CD8-positive, alpha-beta memory T cell (primary cell): ENCODE data around the gene NUP188. TPM values are rescaled to one million over a fixed set of nuclear protein-coding genes. Genes with fewer than 3 reads are reported as not detected.
A peak's percentile ranks its signal among the peaks of the same experiment; 100 is the strongest.

ENCODE experiments used
- CTCF ChIA-PET: fragments of 350-600 bp; sonication (Branson Sonifier 250); formaldehyde crosslinking; loops from one replicate; lab custom pipeline; 2021; ENCODE audit warnings: antibody characterized with exemption; lab: Charles Lee
- POLR2A ChIA-PET: fragments of 350-600 bp; sonication (Branson Sonifier 250); formaldehyde crosslinking; loops from one replicate; lab custom pipeline; 2021; ENCODE audit warnings: antibody characterized with exemption; lab: Charles Lee
- DNase-seq, 5 donors: peaks; one replicate each; pipeline versions ENCODE4 v3.0.0 to v3.0.0-alpha.2; 2020 to 2022; ENCODE audit warnings: mixed read lengths in 1 of 5
- H3K27ac ChIP-seq: one replicate; pipeline ENCODE4 v1.7.0; 2013; ENCODE audit warnings: low read depth, mild to moderate bottlenecking, low read length, moderate library complexity
- H3K27me3 ChIP-seq: 2 replicates; pipeline ENCODE4 v1.7.0; 2013; ENCODE audit warnings: low read length, mild to moderate bottlenecking; ENCODE audit not compliant: insufficient read depth, poor library complexity, severe bottlenecking
- H3K36me3 ChIP-seq: 2 replicates; pipeline ENCODE4 v1.7.0; 2013; ENCODE audit warnings: mild to moderate bottlenecking, low read length, moderate library complexity; ENCODE audit not compliant: insufficient read depth
- H3K4me1 ChIP-seq: 2 replicates; pipeline ENCODE4 v1.7.0; 2013; ENCODE audit warnings: mild to moderate bottlenecking, low read length, moderate library complexity; ENCODE audit not compliant: insufficient read depth
- H3K4me3 ChIP-seq: 2 replicates; pipeline ENCODE4 v1.7.0; 2013; ENCODE audit warnings: mild to moderate bottlenecking, low read length
- H3K9me3 ChIP-seq: 2 replicates; pipeline ENCODE4 v1.7.0; 2013; ENCODE audit warnings: mild to moderate bottlenecking, low read length
- H3K27ac Mint-ChIP-seq, 8 donors: one replicate each; pipeline ENCODE4 v1.8.0; 2020 to 2021; ENCODE audit warnings: mixed read lengths in 8 of 8, mild to moderate bottlenecking in 6 of 8, inconsistent platforms in 3 of 8, moderate library complexity in 3 of 8
- H3K27me3 Mint-ChIP-seq, 2 donors: one replicate each; pipeline ENCODE4 v1.8.0; 2020 to 2021; ENCODE audit warnings: mixed read lengths in 2 of 2, mild to moderate bottlenecking in 1 of 2, moderate library complexity in 1 of 2
- H3K36me3 Mint-ChIP-seq, 3 donors: one replicate each; pipeline ENCODE4 v1.8.0; 2020 to 2021; ENCODE audit warnings: mixed read lengths in 3 of 3, inconsistent platforms in 1 of 3, mild to moderate bottlenecking in 1 of 3
- H3K4me1 Mint-ChIP-seq, 3 donors: one replicate each; pipeline ENCODE4 v1.8.0; 2020 to 2021; ENCODE audit warnings: mixed read lengths in 3 of 3, inconsistent platforms in 1 of 3, mild to moderate bottlenecking in 1 of 3
- H3K4me3 Mint-ChIP-seq, 7 donors: one replicate each; pipeline ENCODE4 v1.8.0; 2020 to 2021; ENCODE audit warnings: mixed read lengths in 7 of 7, mild to moderate bottlenecking in 6 of 7, moderate library complexity in 4 of 7, inconsistent platforms in 2 of 7
- H3K9me3 Mint-ChIP-seq, 5 donors: one replicate each; pipeline ENCODE4 v1.8.0; 2020 to 2022; ENCODE audit warnings: mixed read lengths in 5 of 5, mild to moderate bottlenecking in 3 of 5, moderate library complexity in 2 of 5, inconsistent platforms in 1 of 5
- polyA plus RNA-seq: library from polyadenylated mRNA; unstranded; fragments of 300-500 nt; fragmentation: Illumina TruSeq; gene quantifications from one replicate; pipeline ENCODE4 v1.2.3, GENCODE V29; 2021
- total RNA-seq, 2 experiments: library from RNA; stranded (reverse); gene quantifications; one replicate each; pipeline ENCODE4 v1.2.3, GENCODE V29; 2021

Gene NUP188
- total RNA-seq = 100 to 1,000 TPM; 144 to 150 TPM
- 41.3 TPM for polyA plus RNA-seq

- H3K4me1 Mint-ChIP-seq = peaks cover 22 to 46% (median 45%) of the 10 kb centered on the region in 3 donors
- ChIA-PET POLR2A (interaction anchor here (0.5 to 0.6 kb wide), 2 partner anchors 72 to 148 kb away, joined by 3 to 7 read pairs; no protein-coding TSS in a partner anchor), CTCF (interaction anchor here (0.6 to 1.3 kb wide), 4 partner anchors 13 to 1517 kb away, joined by 3 to 4 read pairs (median 3); partner anchors contain the start of gene ENDOG)
- H3K27ac Mint-ChIP-seq = peak within 1 kb of the TSS; percentile 95 to 99 (median 98)
- peak within 1 kb of the TSS; percentile 88 to 99 (median 98) for H3K4me3 Mint-ChIP-seq
- Histone ChIP-seq H3K4me1 (peaks cover 20% of the 10 kb centered on the region), H3K27ac (peak within 1 kb of the TSS; percentile 86), H3K9me3 (no peaks in the 10 kb centered on the region), H3K27me3 (no peaks in the 10 kb centered on the region), H3K36me3 (no peaks in the 10 kb centered on the region), H3K4me3 (peak within 1 kb of the TSS; percentile 93)
- DNase-seq = peak; percentile 96 to 99 (median 98)
- H3K27me3 Mint-ChIP-seq = no peaks in the 10 kb centered on the region
- no peaks in the 10 kb centered on the region for H3K9me3 Mint-ChIP-seq
- peaks cover 0 to 40% (median 2%) of the 10 kb centered on the region in 3 donors for H3K36me3 Mint-ChIP-seq
Observed at GRCh38 chr9:128947527-128948301, at the start of gene NUP188, which contains the start of gene DOLK. Gene NUP188 (plus strand): TSS chr9:128947699. CDS start chr9:128947720, 21 bp downstream. Gene DOLK (minus strand): TSS chr9:128947603. CDS start chr9:128947303, 300 bp downstream.

GRCh38 chr9:128898382-128898781 is 49.1 kb upstream of the NUP188 start:
- Histone ChIP-seq H3K27me3 (no peaks in the 10 kb centered on the region), H3K36me3 (peaks cover 14% of the 10 kb centered on the region), H3K27ac (no peak overlapping the region), H3K9me3 (no peaks in the 10 kb centered on the region), H3K4me3 (peak overlapping the region; percentile 10), H3K4me1 (peaks cover 99% of the 10 kb centered on the region)
- no peaks in the 10 kb centered on the region for H3K27me3 Mint-ChIP-seq
- no peaks in the 10 kb centered on the region for H3K9me3 Mint-ChIP-seq
- peaks cover 0 to 29% (median 9%) of the 10 kb centered on the region in 3 donors for H3K36me3 Mint-ChIP-seq
- ChIA-PET CTCF (interaction anchor here (1.2 kb wide), 1 partner anchor 29 kb away, joined by 3 read pairs; no protein-coding TSS in a partner anchor), POLR2A (interaction anchor here (0.7 kb wide), 1 partner anchor 908 kb away, joined by 3 read pairs; no protein-coding TSS in a partner anchor)
- DNase-seq = no peak
- peak overlapping the region; percentile 74 to 98 (median 92) for H3K27ac Mint-ChIP-seq
- H3K4me1 Mint-ChIP-seq = peaks cover 67 to 88% (median 81%) of the 10 kb centered on the region in 3 donors
- peak overlapping the region in 4 of 7 donors; percentile 16 to 52 (median 38) for H3K4me3 Mint-ChIP-seq

- Mint-ChIP-seq H3K27ac (peak overlapping the region; percentile 91 to 98 (median 94)), H3K36me3 (peaks cover 0 to 25% (median 7%) of the 10 kb centered on the region in 3 donors), H3K4me1 (peaks cover 66 to 89% (median 81%) of the 10 kb centered on the region in 3 donors), H3K4me3 (peak overlapping the region; percentile 10 to 64 (median 57)), H3K27me3 (no peaks in the 10 kb centered on the region), H3K9me3 (no peaks in the 10 kb centered on the region)
- Histone ChIP-seq H3K27me3 (no peaks in the 10 kb centered on the region), H3K4me3 (peak overlapping the region; percentile 10), H3K4me1 (peaks cover 98% of the 10 kb centered on the region), H3K36me3 (peaks cover 10% of the 10 kb centered on the region), H3K9me3 (no peaks in the 10 kb centered on the region), H3K27ac (peak overlapping the region; percentile 35)
- ChIA-PET CTCF (interaction anchor here (2.2 kb wide), 1 partner anchor 29 kb away, joined by 6 read pairs; no protein-coding TSS in a partner anchor), POLR2A (no interaction called here)
- DNase-seq = no peak
Observed at GRCh38 chr9:128898845-128899565, 48.5 kb upstream of the NUP188 start.

GRCh38 chr9:128899566-128900322 is 47.8 kb upstream of the NUP188 start:
- Mint-ChIP-seq H3K27ac (peak overlapping the region; percentile 91 to 98 (median 94)), H3K4me1 (peaks cover 68 to 89% (median 80%) of the 10 kb centered on the region in 3 donors), H3K4me3 (peak overlapping the region; percentile 50 to 65 (median 61)), H3K9me3 (no peaks in the 10 kb centered on the region), H3K27me3 (no peaks in the 10 kb centered on the region), H3K36me3 (peaks cover 0 to 25% (median 7%) of the 10 kb centered on the region in 3 donors)
- peaks cover 94% of the 10 kb centered on the region for H3K4me1 ChIP-seq
- no peaks in the 10 kb centered on the region for H3K9me3 ChIP-seq
- no peaks in the 10 kb centered on the region for H3K27me3 ChIP-seq
- ChIA-PET POLR2A (interaction anchor here (0.7 kb wide), 1 partner anchor 210 kb away, joined by 3 read pairs; no protein-coding TSS in a partner anchor), CTCF (interaction anchor here (2.2 to 5.4 kb wide), 2 partner anchors 18 to 29 kb away, joined by 6 to 28 read pairs; partner anchors contain the start of genes KYAT1 and LRRC8A)
- peaks cover 10% of the 10 kb centered on the region for H3K36me3 ChIP-seq
- peak in 1 of 5 donors; percentile 44 for DNase-seq
- peak overlapping the region; percentile 35 for H3K27ac ChIP-seq
- H3K4me3 ChIP-seq = no peak overlapping the region

GRCh38 chr9:128901379-128901778 is 46.1 kb upstream of the NUP188 start:
- peak overlapping the region; percentile 63 for H3K4me3 ChIP-seq
- H3K4me1 ChIP-seq = peaks cover 78% of the 10 kb centered on the region
- H3K27ac Mint-ChIP-seq = peak overlapping the region in 7 of 8 donors; percentile 91 to 99 (median 98)
- no peak overlapping the region for H3K27ac ChIP-seq
- no peaks in the 10 kb centered on the region for H3K9me3 Mint-ChIP-seq
- peaks cover 57 to 83% (median 64%) of the 10 kb centered on the region in 3 donors for H3K4me1 Mint-ChIP-seq
- no peaks in the 10 kb centered on the region for H3K27me3 Mint-ChIP-seq
- DNase-seq = no peak
- H3K36me3 ChIP-seq = peaks cover 10% of the 10 kb centered on the region
- CTCF ChIA-PET = interaction anchor here (1.1 to 5.4 kb wide), 3 partner anchors 20 to 83 kb away, joined by 3 to 28 read pairs (median 6); partner anchors contain the start of genes ENDOG, KYAT1 and LRRC8A
- peak overlapping the region in 3 of 7 donors; percentile 19 to 84 (median 78) for H3K4me3 Mint-ChIP-seq
- H3K9me3 ChIP-seq = no peaks in the 10 kb centered on the region
- peaks cover 0 to 13% (median 3%) of the 10 kb centered on the region in 3 donors for H3K36me3 Mint-ChIP-seq
- POLR2A ChIA-PET = no interaction called here
- H3K27me3 ChIP-seq = no peaks in the 10 kb centered on the region

- CTCF ChIA-PET = interaction anchor here (0.6 to 5.4 kb wide), 4 partner anchors 20 to 744 kb away, joined by 3 to 28 read pairs (median 6); partner anchors contain the start of genes KYAT1 and LRRC8A
- H3K4me1 Mint-ChIP-seq = peaks cover 58 to 82% (median 63%) of the 10 kb centered on the region in 3 donors
Observed at GRCh38 chr9:128901822-128902221, 45.7 kb upstream of the NUP188 start.

More at GRCh38 chr9:128901822-128902221, 45.7 kb upstream of the NUP188 start:
- H3K4me3 ChIP-seq = peak overlapping the region; percentile 63
- no peaks in the 10 kb centered on the region for H3K27me3 ChIP-seq
- peaks cover 7% of the 10 kb centered on the region for H3K36me3 ChIP-seq
- DNase-seq = peak in 1 of 5 donors; percentile 21
- Mint-ChIP-seq H3K27me3 (no peaks in the 10 kb centered on the region), H3K9me3 (no peaks in the 10 kb centered on the region), H3K4me3 (peak overlapping the region; percentile 72 to 87 (median 82)), H3K27ac (peak overlapping the region; percentile 91 to 99 (median 98)), H3K36me3 (peaks cover 0 to 14% (median 3%) of the 10 kb centered on the region in 3 donors)
- H3K4me1 ChIP-seq = peaks cover 73% of the 10 kb centered on the region
- H3K9me3 ChIP-seq = no peaks in the 10 kb centered on the region
- H3K27ac ChIP-seq = peak overlapping the region; percentile 73
- POLR2A ChIA-PET = interaction anchor here (0.5 kb wide), 1 partner anchor 26 kb away, joined by 4 read pairs; no protein-coding TSS in a partner anchor
